SK-N-SH (cell line): ENCODE measurements around the gene METTL9.

Experiments
- EP300 ChIP-seq, 2 experiments: IDR thresholded peaks; 2 replicates each; pipeline versions ENCODE4 v1.4.0 to v1.6.1; 2012; ENCODE audit warnings: borderline replicate concordance in 1 of 2, low read depth in 1 of 2, low read length in 1 of 2
- EZH2phosphoT487 ChIP-seq: fragments of 200-600 bp; sonication (generic); IDR thresholded peaks from 2 replicates; pipeline ENCODE4 v1.6.1; 2017; ENCODE audit warnings: low read depth, mixed run types, mild to moderate bottlenecking, antibody characterized with exemption, moderate library complexity, borderline replicate concordance
- POLR2AphosphoS5 ChIP-seq: IDR thresholded peaks from 2 replicates; pipeline ENCODE4 v1.6.1; 2012; ENCODE audit warnings: low read depth, low read length
- RAD21 ChIP-seq: IDR thresholded peaks from 2 replicates; pipeline ENCODE4 v1.6.1; 2012; ENCODE audit warnings: mild to moderate bottlenecking, low read length
- RFX5 ChIP-seq: IDR thresholded peaks from 2 replicates; pipeline ENCODE4 v1.6.1; 2012; ENCODE audit warnings: mild to moderate bottlenecking, improper control_type of control experiment, low read length
- TAF1 ChIP-seq: IDR thresholded peaks from 2 replicates; pipeline ENCODE4 v1.6.1; 2012; ENCODE audit warnings: low read depth, mild to moderate bottlenecking, low read length, moderate library complexity, borderline replicate concordance
- TEAD4 ChIP-seq: IDR thresholded peaks from 2 replicates; pipeline ENCODE4 v1.4.0; 2012; ENCODE audit warnings: mild to moderate bottlenecking, borderline replicate concordance; ENCODE audit not compliant: insufficient read depth
- YY1 ChIP-seq: IDR thresholded peaks from 2 replicates; pipeline ENCODE4 v1.4.0; 2012; ENCODE audit warnings: low read depth, mild to moderate bottlenecking
- TF ChIP-seq, protein P1 (sequence below): fragments of 200-600 bp; sonication (generic); IDR thresholded peaks from 2 replicates; pipeline ENCODE4 v1.6.1; 2017; ENCODE audit warnings: antibody characterized with exemption, mild to moderate bottlenecking, moderate library complexity
- TF ChIP-seq, protein P2 (sequence below): IDR thresholded peaks from 2 replicates; pipeline ENCODE4 v1.4.0; 2012; ENCODE audit warnings: low read depth
- TF ChIP-seq, protein P3 (sequence below): fragments of 150-350 bp; IDR thresholded peaks from 2 replicates; pipeline ENCODE4 v1.6.1; 2017; ENCODE audit warnings: antibody characterized with exemption, low read length, low read depth, borderline replicate concordance

DNA sequence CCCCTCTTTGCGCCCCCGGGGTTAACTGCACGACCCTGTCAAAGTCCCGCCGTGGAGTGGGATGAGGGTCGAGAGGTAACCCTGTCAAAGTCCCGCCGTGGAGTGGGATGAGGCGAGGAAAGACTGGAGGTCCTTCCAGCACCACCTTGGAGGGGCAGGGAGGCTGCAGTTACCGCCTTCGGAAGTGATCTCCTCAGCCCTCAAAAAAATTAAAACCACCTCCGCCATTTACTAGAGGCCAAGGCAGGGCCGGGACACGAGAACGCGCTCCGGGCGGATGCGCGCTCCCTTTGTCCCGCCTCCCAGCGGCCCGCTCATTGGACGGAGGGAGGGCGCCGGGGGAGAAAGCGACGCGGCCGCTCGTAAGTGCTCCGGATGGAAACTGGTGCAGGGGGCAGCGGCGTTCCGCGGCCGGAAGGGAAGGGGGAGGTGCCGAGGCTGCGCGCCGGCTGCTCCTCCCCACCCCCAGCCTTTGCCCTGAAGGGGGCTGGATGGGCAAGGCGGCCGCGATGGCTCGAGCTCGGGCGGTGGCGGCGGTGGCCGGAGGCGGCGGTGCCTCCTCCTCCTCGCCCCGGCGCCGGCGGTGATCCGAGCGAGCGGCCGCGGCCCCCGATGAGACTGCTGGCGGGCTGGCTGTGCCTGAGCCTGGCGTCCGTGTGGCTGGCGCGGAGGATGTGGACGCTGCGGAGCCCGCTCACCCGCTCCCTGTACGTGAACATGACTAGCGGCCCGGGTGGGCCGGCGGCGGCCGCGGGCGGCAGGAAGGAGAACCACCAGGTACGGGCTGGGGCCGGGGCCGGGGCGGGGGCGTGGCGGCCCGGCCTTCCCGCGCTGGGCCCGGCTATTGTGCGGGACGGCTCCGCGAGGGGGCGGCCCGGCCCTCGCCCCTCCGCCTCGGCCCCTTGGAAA lies at the start of gene METTL9:
- TF ChIP-seq, protein P1, sequence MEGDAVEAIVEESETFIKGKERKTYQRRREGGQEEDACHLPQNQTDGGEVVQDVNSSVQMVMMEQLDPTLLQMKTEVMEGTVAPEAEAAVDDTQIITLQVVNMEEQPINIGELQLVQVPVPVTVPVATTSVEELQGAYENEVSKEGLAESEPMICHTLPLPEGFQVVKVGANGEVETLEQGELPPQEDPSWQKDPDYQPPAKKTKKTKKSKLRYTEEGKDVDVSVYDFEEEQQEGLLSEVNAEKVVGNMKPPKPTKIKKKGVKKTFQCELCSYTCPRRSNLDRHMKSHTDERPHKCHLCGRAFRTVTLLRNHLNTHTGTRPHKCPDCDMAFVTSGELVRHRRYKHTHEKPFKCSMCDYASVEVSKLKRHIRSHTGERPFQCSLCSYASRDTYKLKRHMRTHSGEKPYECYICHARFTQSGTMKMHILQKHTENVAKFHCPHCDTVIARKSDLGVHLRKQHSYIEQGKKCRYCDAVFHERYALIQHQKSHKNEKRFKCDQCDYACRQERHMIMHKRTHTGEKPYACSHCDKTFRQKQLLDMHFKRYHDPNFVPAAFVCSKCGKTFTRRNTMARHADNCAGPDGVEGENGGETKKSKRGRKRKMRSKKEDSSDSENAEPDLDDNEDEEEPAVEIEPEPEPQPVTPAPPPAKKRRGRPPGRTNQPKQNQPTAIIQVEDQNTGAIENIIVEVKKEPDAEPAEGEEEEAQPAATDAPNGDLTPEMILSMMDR, result no peak
- TF ChIP-seq EP300 (IDR thresholded peaks at IDR 0.05; ENCODE audit: borderline replicate concordance in 1 of 2, low read depth in 1 of 2, low read length in 1 of 2), result peak; percentile 43 to 46; a peak in 2 of 4 replicates
- TF ChIP-seq TEAD4, result no peak
- TF ChIP-seq EZH2phosphoT487, result no peak
- TF ChIP-seq, protein P2, sequence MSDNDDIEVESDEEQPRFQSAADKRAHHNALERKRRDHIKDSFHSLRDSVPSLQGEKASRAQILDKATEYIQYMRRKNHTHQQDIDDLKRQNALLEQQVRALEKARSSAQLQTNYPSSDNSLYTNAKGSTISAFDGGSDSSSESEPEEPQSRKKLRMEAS, result peak; percentile 78
- peak; percentile 88 for TF ChIP-seq TAF1
- TF ChIP-seq RFX5, result peak; percentile 63
- TF ChIP-seq, protein P3, sequence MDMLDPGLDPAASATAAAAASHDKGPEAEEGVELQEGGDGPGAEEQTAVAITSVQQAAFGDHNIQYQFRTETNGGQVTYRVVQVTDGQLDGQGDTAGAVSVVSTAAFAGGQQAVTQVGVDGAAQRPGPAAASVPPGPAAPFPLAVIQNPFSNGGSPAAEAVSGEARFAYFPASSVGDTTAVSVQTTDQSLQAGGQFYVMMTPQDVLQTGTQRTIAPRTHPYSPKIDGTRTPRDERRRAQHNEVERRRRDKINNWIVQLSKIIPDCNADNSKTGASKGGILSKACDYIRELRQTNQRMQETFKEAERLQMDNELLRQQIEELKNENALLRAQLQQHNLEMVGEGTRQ, result no peak
- peak; percentile 95 for TF ChIP-seq POLR2AphosphoS5
- TF ChIP-seq YY1, result peak; percentile 78; the same call in 1 of the 2 replicates
- TF ChIP-seq RAD21, result peak; percentile 31; the same call in 1 of the 2 replicates
